Ovary (tissue), 3 donors: ENCODE data around the gene SS18L1.

Source experiments
- EP300 ChIP-seq: sonication (generic); formaldehyde crosslinking; IDR thresholded peaks from one replicate; pipeline ENCODE4 v1.6.1; 2017; ENCODE audit warnings: antibody characterized with exemption
- POLR2A ChIP-seq: fragments of 450-650 bp; IDR thresholded peaks from one replicate; pipeline ENCODE4 v1.6.1; 2017; ENCODE audit warnings: antibody characterized with exemption, mild to moderate bottlenecking, moderate library complexity
- TF ChIP-seq, protein P1 (sequence below), 3 donors: fragments of 450-650 bp in 2 of 3; fragments of 200-600 bp in 1 of 3; IDR thresholded peaks; one replicate each; pipeline versions ENCODE4 v1.5.1 to v1.8.0; 2016 to 2022; ENCODE audit warnings: antibody characterized with exemption in 3 of 3, mild to moderate bottlenecking in 1 of 3
- donor health status: DM: no; HTN: no; CAD: no.

DNA sequence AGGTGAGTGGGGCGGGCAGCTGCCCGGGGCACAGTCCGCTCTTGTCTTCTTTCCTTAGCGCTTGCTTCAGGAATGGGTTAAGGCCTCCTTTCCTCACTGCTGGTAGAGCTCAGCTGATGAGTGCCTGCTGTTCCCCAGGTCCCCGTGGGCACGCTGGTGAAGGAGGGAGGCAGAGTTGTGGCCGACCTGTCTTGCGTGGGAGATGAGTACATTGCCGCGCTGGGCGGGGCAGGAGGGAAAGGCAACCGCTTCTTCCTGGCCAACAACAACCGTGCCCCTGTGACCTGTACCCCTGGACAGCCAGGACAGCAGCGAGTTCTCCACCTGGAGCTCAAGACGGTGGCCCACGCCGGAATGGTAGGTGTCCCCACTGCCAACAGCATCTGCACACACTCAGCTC lies 54.9 kb downstream of the SS18L1 start:
- TF ChIP-seq POLR2A (no peak), EP300 (no peak)
- TF ChIP-seq, protein P1, sequence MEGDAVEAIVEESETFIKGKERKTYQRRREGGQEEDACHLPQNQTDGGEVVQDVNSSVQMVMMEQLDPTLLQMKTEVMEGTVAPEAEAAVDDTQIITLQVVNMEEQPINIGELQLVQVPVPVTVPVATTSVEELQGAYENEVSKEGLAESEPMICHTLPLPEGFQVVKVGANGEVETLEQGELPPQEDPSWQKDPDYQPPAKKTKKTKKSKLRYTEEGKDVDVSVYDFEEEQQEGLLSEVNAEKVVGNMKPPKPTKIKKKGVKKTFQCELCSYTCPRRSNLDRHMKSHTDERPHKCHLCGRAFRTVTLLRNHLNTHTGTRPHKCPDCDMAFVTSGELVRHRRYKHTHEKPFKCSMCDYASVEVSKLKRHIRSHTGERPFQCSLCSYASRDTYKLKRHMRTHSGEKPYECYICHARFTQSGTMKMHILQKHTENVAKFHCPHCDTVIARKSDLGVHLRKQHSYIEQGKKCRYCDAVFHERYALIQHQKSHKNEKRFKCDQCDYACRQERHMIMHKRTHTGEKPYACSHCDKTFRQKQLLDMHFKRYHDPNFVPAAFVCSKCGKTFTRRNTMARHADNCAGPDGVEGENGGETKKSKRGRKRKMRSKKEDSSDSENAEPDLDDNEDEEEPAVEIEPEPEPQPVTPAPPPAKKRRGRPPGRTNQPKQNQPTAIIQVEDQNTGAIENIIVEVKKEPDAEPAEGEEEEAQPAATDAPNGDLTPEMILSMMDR (IDR thresholded peaks at IDR 0.05) = no peak
